IMR-90 (cell line): Measurements from ENCODE around the gene BRF1.

ENCODE experiments used
- BHLHE40 ChIP-seq: fragments of 150-350 bp; IDR thresholded peaks from 2 replicates; pipeline ENCODE4 v1.6.1; 2016; ENCODE audit warnings: mild to moderate bottlenecking, low read depth, low read length
- CEBPB ChIP-seq: IDR thresholded peaks from 2 replicates; pipeline ENCODE4 v1.6.1; 2012; ENCODE audit warnings: low read depth, low read length, improper control_type of control experiment
- CHD1 ChIP-seq: IDR thresholded peaks from 2 replicates; pipeline ENCODE4 v1.6.1; 2012; ENCODE audit warnings: low read depth, low read length, improper control_type of control experiment
- MAFK ChIP-seq: IDR thresholded peaks from 2 replicates; pipeline ENCODE4 v1.6.1; 2012; ENCODE audit warnings: low read depth, low read length, improper control_type of control experiment
- MAZ ChIP-seq: IDR thresholded peaks from 2 replicates; pipeline ENCODE4 v1.6.1; 2012; ENCODE audit warnings: low read depth, mild to moderate bottlenecking, low read length, improper control_type of control experiment, moderate library complexity, borderline replicate concordance
- MXI1 ChIP-seq: IDR thresholded peaks from 2 replicates; pipeline ENCODE4 v1.6.1; 2012; ENCODE audit warnings: low read depth, mild to moderate bottlenecking, low read length, moderate library complexity, borderline replicate concordance
- NFE2L2 ChIP-seq: fragments of 150-350 bp; IDR thresholded peaks from 2 replicates; pipeline ENCODE4 v1.6.1; 2016; ENCODE audit warnings: low read depth, mild to moderate bottlenecking, low read length
- POLR2A ChIP-seq: IDR thresholded peaks from 2 replicates; pipeline ENCODE4 v1.6.1; 2012; ENCODE audit warnings: mild to moderate bottlenecking, low read depth, low read length
- RAD21 ChIP-seq: IDR thresholded peaks from 2 replicates; pipeline ENCODE4 v1.6.1; 2012; ENCODE audit warnings: low read length, improper control_type of control experiment
- RCOR1 ChIP-seq: IDR thresholded peaks from 2 replicates; pipeline ENCODE4 v1.6.1; 2012; ENCODE audit warnings: mild to moderate bottlenecking, low read length, improper control_type of control experiment; ENCODE audit not compliant: insufficient replicate concordance
- RFX5 ChIP-seq: IDR thresholded peaks from 2 replicates; pipeline ENCODE4 v1.8.0; 2012; ENCODE audit warnings: low read depth, mild to moderate bottlenecking, low read length, moderate library complexity
- SMC3 ChIP-seq: fragments of 150-350 bp; IDR thresholded peaks from 2 replicates; pipeline ENCODE4 v1.6.1; 2016; ENCODE audit warnings: low read depth, mild to moderate bottlenecking, antibody characterized with exemption, low read length, moderate library complexity
- TF ChIP-seq, protein P1 (sequence below): conservative IDR thresholded peaks from 2 replicates; pipeline ENCODE4 v1.5.1; 2012; ENCODE audit warnings: mild to moderate bottlenecking, low read depth, low read length, improper control_type of control experiment
- TF ChIP-seq, protein P2 (sequence below): fragments of 150-350 bp; IDR thresholded peaks from 2 replicates; pipeline ENCODE4 v1.6.1; 2016; ENCODE audit warnings: low read depth, mild to moderate bottlenecking, low read length, moderate library complexity, borderline replicate concordance

DNA sequence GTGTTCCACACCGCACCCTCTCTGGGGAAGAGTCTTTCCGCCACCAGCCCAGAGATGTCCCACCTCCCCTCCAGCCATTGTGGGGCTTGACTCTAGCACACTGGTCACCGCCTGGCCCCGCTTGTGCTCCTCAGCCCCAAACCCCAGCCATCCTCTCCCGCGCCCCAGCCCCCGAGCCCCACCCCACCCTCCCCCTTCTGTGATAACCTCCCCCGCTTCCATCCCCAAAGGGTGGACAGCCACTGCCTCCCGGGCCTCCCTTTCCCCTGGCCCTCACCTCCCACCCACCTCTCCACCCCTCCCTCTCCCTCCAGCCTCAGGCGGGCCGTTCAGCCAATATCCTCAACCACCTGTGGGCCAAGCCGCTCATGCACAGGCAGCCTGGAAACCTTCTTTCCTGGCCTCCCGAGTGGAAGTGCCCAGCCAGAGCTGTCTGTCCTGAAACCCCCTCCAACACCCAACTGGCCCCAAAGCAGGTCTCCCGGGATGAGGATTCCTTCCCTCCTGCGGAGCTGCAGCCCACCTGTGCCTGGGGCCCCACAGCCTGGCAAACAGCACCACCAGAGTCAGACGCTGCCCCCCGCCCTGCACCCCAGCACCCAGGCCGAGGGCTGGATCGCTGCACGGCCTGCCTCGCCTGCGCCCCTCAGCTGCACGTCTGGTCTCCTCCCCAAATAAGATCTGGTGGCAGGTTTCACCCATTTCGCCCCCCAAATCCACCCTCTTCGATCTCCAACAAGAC, 92.6 kb downstream of the BRF1 start:
- TF ChIP-seq, protein P1, sequence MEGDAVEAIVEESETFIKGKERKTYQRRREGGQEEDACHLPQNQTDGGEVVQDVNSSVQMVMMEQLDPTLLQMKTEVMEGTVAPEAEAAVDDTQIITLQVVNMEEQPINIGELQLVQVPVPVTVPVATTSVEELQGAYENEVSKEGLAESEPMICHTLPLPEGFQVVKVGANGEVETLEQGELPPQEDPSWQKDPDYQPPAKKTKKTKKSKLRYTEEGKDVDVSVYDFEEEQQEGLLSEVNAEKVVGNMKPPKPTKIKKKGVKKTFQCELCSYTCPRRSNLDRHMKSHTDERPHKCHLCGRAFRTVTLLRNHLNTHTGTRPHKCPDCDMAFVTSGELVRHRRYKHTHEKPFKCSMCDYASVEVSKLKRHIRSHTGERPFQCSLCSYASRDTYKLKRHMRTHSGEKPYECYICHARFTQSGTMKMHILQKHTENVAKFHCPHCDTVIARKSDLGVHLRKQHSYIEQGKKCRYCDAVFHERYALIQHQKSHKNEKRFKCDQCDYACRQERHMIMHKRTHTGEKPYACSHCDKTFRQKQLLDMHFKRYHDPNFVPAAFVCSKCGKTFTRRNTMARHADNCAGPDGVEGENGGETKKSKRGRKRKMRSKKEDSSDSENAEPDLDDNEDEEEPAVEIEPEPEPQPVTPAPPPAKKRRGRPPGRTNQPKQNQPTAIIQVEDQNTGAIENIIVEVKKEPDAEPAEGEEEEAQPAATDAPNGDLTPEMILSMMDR, result no peak
- TF ChIP-seq, protein P2, sequence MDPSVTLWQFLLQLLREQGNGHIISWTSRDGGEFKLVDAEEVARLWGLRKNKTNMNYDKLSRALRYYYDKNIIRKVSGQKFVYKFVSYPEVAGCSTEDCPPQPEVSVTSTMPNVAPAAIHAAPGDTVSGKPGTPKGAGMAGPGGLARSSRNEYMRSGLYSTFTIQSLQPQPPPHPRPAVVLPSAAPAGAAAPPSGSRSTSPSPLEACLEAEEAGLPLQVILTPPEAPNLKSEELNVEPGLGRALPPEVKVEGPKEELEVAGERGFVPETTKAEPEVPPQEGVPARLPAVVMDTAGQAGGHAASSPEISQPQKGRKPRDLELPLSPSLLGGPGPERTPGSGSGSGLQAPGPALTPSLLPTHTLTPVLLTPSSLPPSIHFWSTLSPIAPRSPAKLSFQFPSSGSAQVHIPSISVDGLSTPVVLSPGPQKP, result no peak
- no peak for TF ChIP-seq SMC3
- no peak for TF ChIP-seq CEBPB
- no peak for TF ChIP-seq BHLHE40
- TF ChIP-seq RAD21, result no peak
- no peak for TF ChIP-seq RCOR1
- no peak for TF ChIP-seq NFE2L2
- TF ChIP-seq MAFK, result no peak
- no peak for TF ChIP-seq POLR2A
- TF ChIP-seq MAZ, result no peak
- TF ChIP-seq MXI1, result no peak
- no peak for TF ChIP-seq RFX5
- TF ChIP-seq CHD1, result no peak
